Hematopoietic multipotent progenitor cell (in vitro differentiated cells): ENCODE measurements around the gene PNMT. TPM values are rescaled to one million over a fixed set of nuclear protein-coding genes. Genes with fewer than 3 reads are reported as not detected.

Source experiments
- total RNA-seq: library from RNA; depleted of rRNA; stranded (reverse); fragments of >200 nt; gene quantifications from one replicate; pipeline ENCODE4 v1.2.3, GENCODE V29; 2012

PNMT gene
- total RNA-seq, 1 donor: 3.8 TPM

Other genes with a start within 250 kb of the PNMT start
- 17.8 TPM for gene MED1, start 217.2 kb upstream of the PNMT start, total RNA-seq
- 32.6 TPM for gene CDK12, start 207.0 kb upstream of the PNMT start, total RNA-seq
- gene NEUROD2, start 60.5 kb upstream of the PNMT start, total RNA-seq: not detected
- not detected for gene PPP1R1B, start 41.5 kb upstream of the PNMT start, total RNA-seq
- 47.1 TPM for gene STARD3, start 31.3 kb upstream of the PNMT start, total RNA-seq
- 0.81 TPM for gene TCAP, start 3.1 kb upstream of the PNMT start, total RNA-seq
- gene PGAP3, start 19.6 kb downstream of the PNMT start, total RNA-seq: 27.7 TPM
- gene ERBB2, start 31.6 kb downstream of the PNMT start, total RNA-seq: 7.5 TPM
- gene MIEN1, start 62.1 kb downstream of the PNMT start, total RNA-seq: 16.7 TPM
- gene GRB7, start 69.5 kb downstream of the PNMT start, total RNA-seq: not detected
- gene IKZF3, start 195.9 kb downstream of the PNMT start, total RNA-seq: 0.81 TPM
- gene ZPBP2, start 199.7 kb downstream of the PNMT start, total RNA-seq: not detected